Hematopoietic multipotent progenitor cell treated with erythropoietin and hydrocortisone succinate and interleukin-3 and kit ligand, for 4 days (in vitro differentiated cells): ENCODE measurements around the gene P3H4.

ENCODE experiments used
- DNase-seq: peaks from one replicate; pipeline ENCODE4 v3.0.0-alpha.2; 2015

Gene P3H4

DNA sequence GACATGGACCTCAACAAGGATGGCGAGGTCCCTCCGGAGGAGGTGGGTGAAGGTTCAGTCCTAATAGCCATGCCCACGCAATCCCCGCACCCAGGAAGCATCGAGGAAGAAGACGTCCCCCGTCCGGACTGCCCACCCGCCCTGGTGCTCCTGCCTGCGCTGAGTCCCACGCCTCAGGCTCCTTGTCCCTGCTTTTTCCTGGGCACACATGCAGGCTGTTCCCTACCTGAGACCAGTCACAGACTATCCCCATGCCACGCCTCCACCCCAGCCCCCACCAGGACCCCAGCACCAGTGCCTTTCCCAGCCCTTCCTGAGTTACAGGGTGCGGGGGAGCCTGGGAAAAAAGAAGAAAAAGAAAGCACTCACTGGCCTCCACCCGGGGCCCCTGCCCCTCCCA, 10.0 kb upstream of the P3H4 start:
- no peak for DNase-seq

DNA sequence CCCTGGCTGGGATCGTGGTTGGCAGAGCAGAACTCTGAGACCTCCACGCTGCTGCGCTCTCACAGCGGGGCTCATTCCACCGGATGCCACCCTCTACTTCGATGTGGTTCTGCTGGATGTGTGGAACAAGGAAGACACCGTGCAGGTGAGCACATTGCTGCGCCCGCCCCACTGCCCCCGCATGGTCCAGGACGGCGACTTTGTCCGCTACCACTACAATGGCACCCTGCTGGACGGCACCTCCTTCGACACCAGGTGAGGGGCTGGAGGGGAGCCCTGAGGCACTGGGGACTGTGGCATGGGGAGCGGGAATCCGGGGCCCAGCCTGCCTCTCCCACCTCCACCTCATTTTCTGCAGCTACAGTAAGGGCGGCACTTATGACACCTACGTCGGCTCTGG, 6.3 kb upstream of the P3H4 start:
- DNase-seq: no peak

DNA sequence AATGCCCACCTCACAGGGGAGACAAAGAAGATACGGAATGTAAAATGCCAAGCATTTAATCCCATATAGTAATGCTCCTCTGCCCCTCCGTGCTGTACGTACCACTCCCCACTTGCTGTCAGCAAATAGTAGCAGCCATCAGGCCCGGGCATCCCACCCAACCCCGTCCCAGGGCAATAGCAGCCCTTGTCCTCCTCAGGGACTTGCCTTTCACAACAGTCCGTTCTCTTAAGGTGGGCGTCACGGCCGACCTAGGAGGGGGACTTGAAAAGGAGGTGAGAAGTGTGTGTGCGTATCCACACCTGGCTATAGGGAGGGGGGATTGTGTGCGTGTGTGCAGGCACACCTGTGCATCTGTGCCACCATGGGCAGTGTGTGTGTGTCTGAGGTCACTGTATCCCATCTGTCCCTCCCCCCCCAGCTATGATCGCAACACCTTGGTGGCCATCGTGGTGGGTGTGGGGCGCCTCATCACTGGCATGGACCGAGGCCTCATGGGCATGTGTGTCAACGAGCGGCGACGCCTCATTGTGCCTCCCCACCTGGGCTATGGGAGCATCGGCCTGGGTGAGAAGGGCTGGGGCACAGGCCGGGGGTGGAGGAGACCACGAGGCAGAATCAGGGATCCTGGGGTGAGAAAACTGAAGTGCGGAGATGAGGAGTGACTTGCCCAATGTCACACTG, 5.0 kb upstream of the P3H4 start:
- DNase-seq: no peak

DNA sequence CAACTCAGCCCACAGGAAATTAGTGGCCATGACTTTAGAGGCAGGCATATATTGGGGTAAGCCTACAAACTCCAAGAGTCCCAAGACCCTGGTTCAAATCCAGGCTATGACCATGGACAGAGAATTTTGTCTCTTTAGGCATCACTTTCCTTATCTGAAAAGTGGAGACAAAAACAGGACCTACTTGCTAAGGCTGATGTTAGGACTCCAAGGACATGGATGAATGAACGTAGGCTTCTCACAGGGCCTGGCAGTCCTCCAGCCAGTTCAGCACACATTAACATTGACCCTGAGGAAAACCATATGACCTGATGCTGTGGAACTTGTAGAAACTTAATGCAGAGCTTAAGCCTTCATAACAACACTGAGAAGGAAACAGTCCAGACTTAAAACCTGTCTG, 2.4 kb upstream of the P3H4 start:
- DNase-seq: no peak

DNA sequence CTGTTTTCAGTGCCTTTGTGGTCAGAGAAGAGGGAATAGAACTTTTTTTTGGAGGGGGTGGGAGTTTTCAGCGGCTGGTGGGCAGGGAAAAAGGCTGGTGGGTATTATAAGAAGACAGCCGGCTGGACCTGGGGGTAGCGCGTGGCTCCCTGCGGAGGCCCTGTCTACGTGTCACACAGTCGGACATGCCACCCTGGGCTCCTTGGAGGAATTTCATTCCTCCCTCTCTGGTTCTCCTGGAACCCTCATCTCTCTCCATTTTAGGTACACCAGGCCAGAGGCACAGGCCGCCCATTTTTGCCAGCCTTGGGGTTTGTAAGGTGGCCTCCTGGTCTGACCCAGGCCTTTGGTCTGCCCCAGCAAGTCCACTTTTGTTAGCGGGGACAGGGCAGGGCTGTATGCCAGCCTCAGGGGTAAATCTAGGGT, 2.0 kb upstream of the P3H4 start:
- DNase-seq: no peak

DNA sequence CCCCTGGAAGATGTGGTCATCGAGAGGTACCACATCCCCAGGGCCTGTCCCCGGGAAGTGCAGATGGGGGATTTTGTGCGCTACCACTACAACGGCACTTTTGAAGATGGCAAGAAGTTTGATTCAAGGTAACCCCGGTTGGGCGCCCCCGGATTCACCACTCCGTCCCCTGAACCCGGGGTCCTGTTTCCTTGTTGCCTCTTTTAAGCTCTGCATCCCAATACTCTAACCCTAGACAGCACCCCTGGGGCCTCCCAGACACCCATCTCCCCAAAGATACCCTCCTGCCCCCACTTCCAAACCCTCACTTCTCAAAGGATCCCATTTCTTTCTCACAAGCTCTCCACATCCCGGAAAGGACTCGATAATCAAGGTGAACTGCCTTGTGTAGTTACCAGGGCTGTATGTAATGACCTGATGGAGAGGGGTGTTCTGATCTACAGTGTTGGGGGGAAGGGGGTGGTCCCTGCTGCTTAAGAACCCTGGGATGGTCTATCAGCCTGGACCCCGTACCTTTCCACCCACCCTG, 1.5 kb upstream of the P3H4 start:
- no peak for DNase-seq

DNA sequence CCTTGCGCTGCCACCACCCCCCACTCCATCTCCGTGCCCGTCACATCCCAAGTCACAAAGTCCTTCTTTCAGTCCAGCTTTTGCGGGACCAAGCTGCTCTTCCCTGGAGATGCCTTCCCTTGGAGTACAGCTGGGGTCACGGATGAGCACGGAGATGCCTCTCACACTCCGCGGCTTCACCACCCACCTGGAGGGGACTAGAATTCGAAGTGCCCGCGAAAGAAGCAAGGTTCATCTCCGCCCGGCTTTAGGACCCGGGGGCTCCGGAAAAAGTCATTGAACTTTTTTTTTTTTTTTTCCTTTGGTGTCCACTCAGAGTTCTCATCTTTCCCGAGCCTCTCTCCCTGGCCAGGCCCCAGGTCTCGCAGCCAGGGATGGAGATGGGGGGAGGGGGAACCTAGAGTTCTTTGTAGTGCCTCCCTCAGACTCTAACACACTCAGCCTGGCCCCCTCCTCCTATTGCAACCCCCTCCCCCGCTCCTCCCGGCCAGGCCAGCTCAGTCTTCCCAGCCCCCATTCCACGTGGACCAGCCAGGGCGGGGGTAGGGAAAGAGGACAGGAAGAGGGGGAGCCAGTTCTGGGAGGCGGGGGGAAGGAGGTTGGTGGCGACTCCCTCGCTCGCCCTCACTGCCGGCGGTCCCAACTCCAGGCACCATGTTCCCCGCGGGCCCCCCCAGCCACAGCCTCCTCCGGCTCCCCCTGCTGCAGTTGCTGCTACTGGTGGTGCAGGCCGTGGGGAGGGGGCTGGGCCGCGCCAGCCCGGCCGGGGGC, 817 bp upstream of the P3H4 start, which contains the start of gene FKBP10:
Gene FKBP10, plus strand, starts transcription at position 624 of the 771 bp plus-strand sequence. Its CDS starts 31 bp downstream, at position 655.
- peak; percentile 66 for DNase-seq

DNA sequence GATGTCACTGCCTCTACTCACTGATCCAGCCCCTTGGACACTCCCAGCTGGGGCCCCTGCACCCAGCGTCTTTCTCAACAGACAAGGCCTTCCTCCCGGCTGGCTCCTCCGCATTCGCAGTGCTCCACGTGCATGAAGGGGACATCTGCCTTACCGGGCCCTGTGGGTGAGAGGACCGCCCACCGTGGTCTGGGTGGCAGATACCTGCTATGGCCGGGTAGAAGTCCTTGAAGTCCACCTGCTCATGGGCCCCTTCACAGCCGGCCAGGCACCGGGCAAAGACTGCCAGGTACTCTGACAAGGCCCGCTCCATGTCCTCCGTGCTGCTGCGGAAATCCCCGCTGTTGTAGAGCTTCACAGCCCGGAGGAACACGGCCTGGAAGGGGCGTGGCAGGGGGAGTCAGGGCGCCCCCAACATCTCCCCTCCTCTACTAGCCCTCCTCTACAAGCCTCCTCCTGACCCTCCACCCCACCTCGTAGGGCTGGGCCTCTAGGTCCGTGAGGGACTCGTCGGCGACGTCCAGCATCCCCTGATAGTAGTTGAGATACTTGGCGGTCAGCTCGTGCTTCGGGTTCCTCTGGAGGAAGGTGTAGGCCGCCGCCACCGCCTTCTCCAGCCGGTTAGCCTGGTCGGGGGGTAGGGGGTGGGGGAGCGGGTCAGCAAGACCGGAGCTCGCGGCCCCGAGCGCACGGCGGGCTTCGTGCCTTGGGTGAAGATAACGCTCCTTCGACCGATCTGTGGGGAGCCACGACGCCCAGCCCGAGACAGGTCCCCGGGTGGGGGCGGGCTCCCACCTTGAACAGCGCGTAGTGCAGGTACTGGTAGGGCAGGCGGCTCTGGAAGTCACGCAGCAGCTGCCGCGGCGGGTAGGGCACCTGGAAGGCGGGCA, 845 bp downstream of the P3H4 start:
- no peak for DNase-seq

DNA sequence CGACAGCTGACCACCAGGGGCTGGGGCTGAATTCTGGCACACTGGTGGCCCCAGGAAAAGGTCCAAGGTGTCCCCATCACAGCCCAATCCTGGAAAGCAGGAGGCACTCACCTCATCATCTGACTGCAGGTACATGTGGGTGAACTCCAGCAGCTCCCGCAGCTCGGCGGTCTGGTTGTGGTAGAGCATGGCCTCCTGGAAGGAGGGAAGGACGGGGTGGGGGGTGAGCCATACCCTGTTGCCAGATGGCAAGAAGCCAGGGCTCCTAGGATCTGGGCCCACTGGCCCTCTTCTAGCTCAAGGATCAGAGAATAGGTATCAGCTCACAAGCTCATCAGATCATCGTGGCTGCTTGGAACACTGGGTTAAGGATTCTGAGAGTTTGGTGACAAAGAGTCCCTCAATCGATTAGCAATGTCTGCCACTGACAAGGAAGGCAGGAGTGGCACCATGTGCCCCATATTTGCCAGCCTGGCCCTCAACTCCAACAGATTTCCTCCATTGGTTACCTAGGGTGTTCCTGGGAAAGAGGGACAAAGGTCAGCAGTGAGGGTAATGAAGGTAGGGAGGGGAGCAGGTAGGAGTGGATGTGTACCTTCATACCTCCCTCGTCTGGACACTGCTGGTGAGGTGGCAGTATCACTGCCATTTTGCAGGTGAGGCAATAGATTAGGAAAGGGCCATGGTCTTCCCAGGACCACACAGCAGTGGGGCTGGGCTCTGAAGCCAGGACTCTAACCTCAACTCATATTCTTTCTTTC, 4.9 kb downstream of the P3H4 start:
- no peak for DNase-seq

DNA sequence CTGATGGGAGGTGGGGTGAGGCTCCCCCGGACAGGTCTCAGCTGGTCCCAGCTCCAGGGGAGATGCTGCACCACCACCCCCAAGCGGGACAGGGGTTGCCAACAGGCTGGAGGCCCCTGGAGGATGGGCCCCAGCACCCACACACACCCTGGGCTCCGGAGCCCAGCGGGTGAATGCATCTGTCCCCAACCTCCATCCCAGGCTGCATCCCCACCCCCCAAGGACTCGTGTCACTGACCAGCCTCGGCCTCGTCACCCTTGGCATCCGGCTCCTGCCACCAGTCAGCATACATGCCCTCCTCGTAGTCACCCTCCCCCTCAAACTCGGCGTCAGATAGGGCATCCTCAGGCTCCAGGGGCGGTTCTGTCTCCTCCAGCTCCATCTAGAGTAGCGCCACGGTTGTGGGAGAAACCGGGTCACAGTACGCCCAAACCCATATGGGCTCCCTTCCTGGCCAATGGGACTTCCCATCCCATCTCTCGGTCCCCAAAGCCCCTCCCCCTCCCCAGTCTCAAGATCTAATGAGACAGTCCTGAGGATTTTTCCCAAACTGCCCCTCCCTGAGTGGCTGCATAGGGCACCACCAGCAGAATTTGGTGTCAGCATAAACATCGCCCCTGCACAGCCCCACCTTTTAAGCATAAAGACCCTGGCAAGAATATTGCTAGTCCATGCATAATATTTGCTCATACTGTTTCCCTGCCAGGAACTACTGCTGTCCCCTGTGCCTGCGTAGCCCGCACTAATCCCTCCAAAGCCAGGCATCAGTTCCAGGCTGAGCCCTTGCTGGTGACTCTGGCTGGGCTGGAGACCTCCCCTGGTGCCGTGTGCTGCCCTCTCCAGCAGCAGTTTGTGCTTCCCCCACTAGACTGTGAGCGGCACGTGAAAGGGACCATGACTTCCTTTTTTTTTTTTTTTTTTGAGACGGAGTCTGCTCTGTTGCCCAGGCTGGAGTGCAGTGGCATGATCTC, 8.4 kb downstream of the P3H4 start:
- DNase-seq: peak; percentile 84

DNA sequence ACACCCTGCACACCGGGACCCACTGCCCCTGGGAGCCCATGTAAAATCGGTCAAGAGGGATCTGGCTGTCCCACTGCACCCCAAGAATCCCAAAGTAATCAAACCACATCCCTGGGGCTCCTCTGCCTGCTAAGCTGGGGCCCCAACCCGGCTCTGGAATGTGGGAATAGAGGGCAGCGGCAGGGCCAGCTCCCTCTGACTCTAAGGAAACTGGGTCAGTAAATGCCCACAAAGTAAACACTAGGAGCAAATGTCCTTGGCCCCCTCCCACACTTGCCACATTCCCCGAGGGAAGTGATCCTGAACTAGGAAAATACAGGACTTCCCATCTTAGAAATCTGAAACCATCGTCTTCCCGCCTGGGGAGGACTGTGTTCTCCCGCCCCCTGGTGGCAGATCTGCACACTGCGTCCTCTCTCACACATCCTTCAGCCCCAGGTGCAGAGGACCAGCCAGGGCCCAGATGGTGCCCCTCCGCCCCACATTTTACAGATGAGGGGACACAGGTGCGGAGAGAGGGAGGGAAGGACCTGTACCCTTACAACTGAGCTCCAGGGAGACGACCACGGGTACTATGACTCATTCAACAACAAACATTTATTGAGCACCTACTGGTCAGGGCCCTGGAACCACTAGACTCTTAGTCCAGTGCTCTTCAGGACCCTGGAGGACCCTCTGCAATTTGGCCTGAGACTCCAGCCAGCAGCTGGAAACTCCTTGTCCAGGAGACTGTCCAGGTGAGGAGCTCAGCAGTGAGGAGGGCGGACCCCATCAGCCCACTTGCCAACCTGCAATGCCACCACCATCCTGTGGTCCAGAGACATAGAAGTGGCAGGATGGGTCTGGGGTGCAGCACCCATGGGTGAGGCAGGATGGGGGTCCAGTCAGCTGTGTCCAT, 10.1 kb downstream of the P3H4 start:
- peak; percentile 79 for DNase-seq

DNA sequence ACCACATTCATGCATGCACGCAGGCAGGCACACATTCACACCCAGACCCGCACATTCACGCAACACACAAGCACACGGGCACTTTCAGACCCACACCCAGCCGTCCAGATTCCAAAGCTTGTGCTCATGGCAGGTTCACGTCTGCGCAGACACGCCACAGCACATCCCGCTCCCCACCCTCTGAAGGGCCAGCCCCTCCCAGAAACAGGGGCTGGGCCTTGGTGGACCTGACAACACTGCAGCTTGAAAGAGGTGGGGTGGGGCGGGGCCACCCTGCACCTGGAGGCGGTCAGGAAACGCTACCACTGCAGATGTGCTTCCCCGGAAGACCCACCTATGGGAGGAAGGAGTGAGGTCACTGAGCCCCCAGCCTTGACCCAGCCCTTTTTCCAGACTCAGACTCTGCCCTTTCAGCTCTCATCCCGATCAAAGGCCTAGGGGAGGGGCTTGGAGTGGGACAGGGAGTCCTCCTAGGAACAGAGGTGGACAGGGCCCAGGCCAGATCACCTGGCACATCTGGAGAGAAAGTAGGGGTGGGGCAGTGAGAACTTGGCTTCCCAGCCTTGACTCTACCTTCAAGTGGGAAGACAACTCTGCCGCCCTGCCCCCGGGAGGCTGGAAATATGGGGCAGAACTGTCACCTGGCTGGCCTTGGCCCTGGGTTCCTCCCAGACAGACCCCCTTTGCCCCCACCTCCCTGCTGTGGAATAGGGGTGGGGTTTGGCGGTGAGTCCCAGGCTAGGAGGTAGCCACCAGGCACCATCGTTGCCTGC, 11.0 kb downstream of the P3H4 start:
- DNase-seq: no peak

DNA sequence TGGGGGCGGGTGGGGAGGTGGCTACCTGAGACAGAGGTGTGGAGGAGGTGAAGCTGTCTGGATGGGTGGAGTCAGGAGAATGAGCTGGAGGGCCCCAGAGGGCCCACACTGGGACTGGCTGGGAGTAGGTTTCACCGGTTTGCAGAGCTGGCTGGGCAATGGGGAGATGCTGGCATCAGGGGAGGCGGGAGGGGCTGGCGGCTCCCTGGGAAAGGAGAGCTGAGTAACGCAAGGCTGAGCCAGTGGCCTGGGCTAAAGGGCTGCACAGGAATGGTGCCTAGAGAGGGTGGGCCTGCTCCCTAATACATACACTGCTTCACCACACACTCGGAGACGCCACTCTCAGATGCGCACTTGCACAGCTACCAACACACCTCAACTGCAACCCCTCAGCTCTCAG, 12.4 kb downstream of the P3H4 start:
- DNase-seq: no peak

DNA sequence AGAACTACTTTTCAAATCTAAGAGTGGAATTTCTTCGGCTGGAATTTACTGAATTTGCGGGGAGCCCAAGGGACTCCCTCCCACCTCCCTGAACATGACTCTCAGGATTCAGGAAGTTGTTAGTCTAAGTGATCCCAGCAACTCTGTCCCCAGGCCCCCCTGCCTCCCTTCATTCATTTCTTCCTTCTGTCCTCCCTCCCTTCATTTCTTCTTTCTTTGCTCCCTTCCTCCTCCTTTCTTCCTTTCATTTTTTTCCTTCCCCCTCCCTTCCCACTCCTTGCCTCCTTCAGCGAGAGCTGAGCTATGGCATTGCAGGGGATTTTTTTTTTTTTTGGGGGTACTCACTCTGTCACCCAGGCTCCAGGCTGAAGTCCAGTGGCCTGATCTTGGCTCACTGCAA, 14.4 kb downstream of the P3H4 start:
- DNase-seq: no peak

DNA sequence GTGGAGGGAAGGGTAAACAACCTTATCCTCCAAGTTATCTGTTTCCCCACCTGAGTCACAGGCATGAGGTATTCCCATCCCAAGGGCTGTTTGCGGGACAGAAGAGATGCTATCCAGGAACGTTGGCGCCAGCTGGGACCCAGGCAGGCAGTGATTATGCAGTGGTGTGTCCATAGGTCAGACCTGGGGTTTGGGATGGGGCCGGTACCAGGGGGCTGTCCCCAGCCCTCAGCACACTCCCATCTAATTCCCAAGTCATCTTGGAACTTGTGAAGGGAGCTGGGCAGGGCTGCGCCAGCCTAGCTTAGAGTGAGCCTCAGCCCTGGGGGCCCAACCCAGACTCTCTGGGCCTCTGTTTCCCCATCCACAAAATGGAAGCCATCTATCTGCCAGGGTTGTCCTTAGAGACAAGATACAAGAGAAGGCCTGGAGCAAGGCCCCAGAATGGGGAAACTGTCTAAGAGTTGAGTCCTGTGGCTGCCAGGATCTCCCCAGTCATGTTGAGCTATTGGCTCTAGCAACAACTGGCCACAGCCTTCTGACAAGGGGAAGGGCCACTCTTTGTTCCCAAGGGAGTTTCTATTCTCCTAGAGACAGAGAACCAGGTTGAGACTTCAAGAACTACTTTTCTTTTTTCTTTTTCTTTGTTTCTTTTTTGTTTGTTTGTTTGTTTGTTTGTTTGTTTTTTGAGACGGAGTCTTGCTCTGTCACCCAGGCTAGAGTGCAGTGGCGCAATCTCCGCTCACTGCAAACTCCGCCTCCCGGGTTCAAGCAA, 15.4 kb downstream of the P3H4 start:
- no peak for DNase-seq

DNA sequence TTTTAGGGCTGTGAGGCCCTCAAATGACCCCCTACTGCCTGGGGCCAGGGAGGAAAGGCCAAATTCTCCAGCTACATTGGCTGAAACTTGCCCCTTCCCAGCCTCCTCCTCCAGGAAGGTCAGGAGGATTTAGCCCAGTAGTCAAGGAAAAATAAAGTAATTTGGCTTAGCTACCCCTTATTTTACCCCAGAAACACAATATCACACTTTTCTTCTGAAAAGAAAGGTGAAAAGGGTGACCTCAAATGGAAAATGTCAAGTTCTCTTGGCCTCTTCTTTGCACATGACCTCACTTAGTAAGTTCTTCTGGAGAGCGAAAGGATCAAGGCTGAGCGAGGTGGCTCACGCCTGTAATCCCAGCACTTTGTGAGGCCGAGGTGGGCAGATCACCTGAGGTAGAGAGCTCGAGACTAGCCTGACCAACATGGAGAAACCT, 17.2 kb downstream of the P3H4 start:
- DNase-seq: no peak

DNA sequence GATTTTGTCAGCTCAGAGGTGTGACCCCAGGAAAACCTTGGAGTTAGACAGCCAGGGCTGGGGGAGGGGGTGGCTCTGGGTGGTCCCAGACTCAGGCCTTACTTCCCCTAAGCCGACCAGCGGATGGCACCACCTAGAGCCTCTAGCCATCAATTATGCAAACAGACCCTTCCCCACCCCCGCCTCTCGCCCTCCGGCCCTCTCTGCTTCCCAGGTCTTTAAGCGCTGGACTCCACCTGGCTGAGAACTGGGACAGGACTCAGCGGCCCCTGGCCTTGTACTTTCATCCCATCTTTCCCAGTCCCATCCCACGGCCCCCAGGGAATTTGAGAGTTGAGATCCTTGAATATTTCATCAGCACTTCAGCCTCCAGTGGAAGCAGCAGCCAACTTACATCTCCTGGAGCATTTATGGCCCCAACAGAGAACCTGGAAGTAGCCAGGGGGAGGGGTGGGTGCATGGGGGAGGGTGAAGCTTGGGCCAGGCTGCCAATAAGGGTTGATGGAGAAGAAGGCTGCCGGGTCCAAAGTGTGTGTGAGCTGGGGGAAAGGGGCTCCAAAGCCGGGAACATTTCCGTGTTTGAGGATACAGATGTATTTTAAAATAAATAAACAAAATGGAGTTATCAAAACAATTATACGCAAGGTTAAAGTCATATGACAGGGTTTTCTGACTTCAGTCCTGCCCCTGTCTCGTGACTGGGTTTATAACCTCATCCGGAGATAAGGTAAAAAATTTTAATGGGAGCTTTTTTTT, 17.8 kb downstream of the P3H4 start:
- DNase-seq: peak; percentile 31
